ENCODE measurements around the gene EXTL2. TPM values are rescaled to one million over a fixed set of nuclear protein-coding genes. Genes with fewer than 3 reads are reported as not detected.
"Not testable (repeated sequence)": the region's sequence is repeated elsewhere in the genome, so short reads cannot be mapped to it uniquely, and the experiment has no call there.

The EXTL2 gene
- total RNA-seq, 1 donor from 2014 or later: 50.4 TPM

- DNase-seq (ENCODE audit: low spot score, unreplicated experiment): no peak
- Mint-ChIP-seq H3K36me3 (ENCODE audit: insufficient read depth) (peaks cover 34% of the 10 kb centered on the region), H3K4me3 (ENCODE audit: low read depth) (no peak overlapping the region), H3K4me1 (ENCODE audit: low read depth) (no peaks in the 10 kb centered on the region), H3K27me3 (no peaks in the 10 kb centered on the region), H3K27ac (no peak overlapping the region), H3K9me3 (ENCODE audit: low read depth) (no peaks in the 10 kb centered on the region)
- no peak for TF ChIP-seq CTCF (IDR thresholded peaks at IDR 0.05; ENCODE audit: unreplicated experiment)
Observed at GRCh38 chr1:100941098-100941527, 46.5 kb upstream of the EXTL2 start.

GRCh38 chr1:100936194-100936967 is 41.7 kb upstream of the EXTL2 start:
- TF ChIP-seq CTCF (IDR thresholded peaks at IDR 0.05; ENCODE audit: unreplicated experiment): no peak
- no peak for DNase-seq (ENCODE audit: low spot score, unreplicated experiment)
- Mint-ChIP-seq H3K9me3 (ENCODE audit: low read depth) (no peaks in the 10 kb centered on the region), H3K27ac (no peak overlapping the region), H3K4me3 (ENCODE audit: low read depth) (no peak overlapping the region), H3K27me3 (no peaks in the 10 kb centered on the region), H3K4me1 (ENCODE audit: low read depth) (no peaks in the 10 kb centered on the region), H3K36me3 (ENCODE audit: insufficient read depth) (peaks cover 32% of the 10 kb centered on the region)

- not testable (repeated sequence) for H3K27me3 Mint-ChIP-seq; H3K4me3 Mint-ChIP-seq (ENCODE audit: low read depth); DNase-seq (ENCODE audit: low spot score, unreplicated experiment); H3K4me1 Mint-ChIP-seq (ENCODE audit: low read depth); H3K9me3 Mint-ChIP-seq (ENCODE audit: low read depth); H3K27ac Mint-ChIP-seq
- H3K36me3 Mint-ChIP-seq (ENCODE audit: insufficient read depth): peaks cover 27% of the 10 kb centered on the region
Observed at GRCh38 chr1:100933555-100933954, 38.9 kb upstream of the EXTL2 start.

GRCh38 chr1:100931716-100932115 is 37.1 kb upstream of the EXTL2 start:
- Mint-ChIP-seq H3K9me3 (ENCODE audit: low read depth) (no peaks in the 10 kb centered on the region), H3K4me3 (ENCODE audit: low read depth) (no peak overlapping the region), H3K4me1 (ENCODE audit: low read depth) (no peaks in the 10 kb centered on the region), H3K36me3 (ENCODE audit: insufficient read depth) (peaks cover 18% of the 10 kb centered on the region), H3K27ac (no peak overlapping the region), H3K27me3 (no peaks in the 10 kb centered on the region)
- TF ChIP-seq CTCF (IDR thresholded peaks at IDR 0.05; ENCODE audit: unreplicated experiment): no peak
- DNase-seq (ENCODE audit: low spot score, unreplicated experiment): no peak

GRCh38 chr1:100930494-100930893 is 35.9 kb upstream of the EXTL2 start:
- no peak overlapping the region for H3K27ac Mint-ChIP-seq
- no peak overlapping the region for H3K4me3 Mint-ChIP-seq (ENCODE audit: low read depth)
- no peaks in the 10 kb centered on the region for H3K27me3 Mint-ChIP-seq
- DNase-seq (ENCODE audit: low spot score, unreplicated experiment): no peak
- no peak for TF ChIP-seq CTCF (IDR thresholded peaks at IDR 0.05; ENCODE audit: unreplicated experiment)
- H3K36me3 Mint-ChIP-seq (ENCODE audit: insufficient read depth): peaks cover 17% of the 10 kb centered on the region
- H3K9me3 Mint-ChIP-seq (ENCODE audit: low read depth): no peaks in the 10 kb centered on the region
- H3K4me1 Mint-ChIP-seq (ENCODE audit: low read depth): no peaks in the 10 kb centered on the region

- no peak for DNase-seq (ENCODE audit: low spot score, unreplicated experiment)
- H3K4me3 Mint-ChIP-seq (ENCODE audit: low read depth): no peak overlapping the region
- peaks cover 19% of the 10 kb centered on the region for H3K36me3 Mint-ChIP-seq (ENCODE audit: insufficient read depth)
- H3K4me1 Mint-ChIP-seq (ENCODE audit: low read depth): no peaks in the 10 kb centered on the region
- no peaks in the 10 kb centered on the region for H3K9me3 Mint-ChIP-seq (ENCODE audit: low read depth)
- H3K27me3 Mint-ChIP-seq: no peaks in the 10 kb centered on the region
- TF ChIP-seq CTCF (IDR thresholded peaks at IDR 0.05; ENCODE audit: unreplicated experiment): peak; percentile 21
- no peak overlapping the region for H3K27ac Mint-ChIP-seq
Observed at GRCh38 chr1:100928128-100928527, 33.5 kb upstream of the EXTL2 start.
